ELF-1 (cell line): ENCODE measurements around the gene TTLL7.
A peak's percentile ranks its signal among the peaks of the same experiment; 100 is the strongest.

ENCODE experiments used
- DNase-seq: peaks from one replicate; pipeline ENCODE4 v3.0.0-alpha.2; 2016; ENCODE audit warnings: low read depth, low spot score

TTLL7 gene

GRCh38 chr1:83883979-83884378, 115.0 kb downstream of the TTLL7 start:
- no peak for DNase-seq

GRCh38 chr1:83882906-83883305, 116.0 kb downstream of the TTLL7 start:
- DNase-seq, result peak; percentile 15

- no peak for DNase-seq
These were observed 126.4 kb downstream of the TTLL7 start for GRCh38 chr1:83872515-83872914.

- no peak for DNase-seq
These were observed 133.9 kb downstream of the TTLL7 start for GRCh38 chr1:83864991-83865390.

- DNase-seq, result peak; percentile 91
These were observed 138.3 kb downstream of the TTLL7 start for GRCh38 chr1:83860490-83861221.

- DNase-seq, result no peak
These were observed 141.2 kb downstream of the TTLL7 start for GRCh38 chr1:83857716-83858115.

GRCh38 chr1:83857103-83857502, 141.8 kb downstream of the TTLL7 start:
- DNase-seq, result no peak

- no peak for DNase-seq
These were observed 142.6 kb downstream of the TTLL7 start for GRCh38 chr1:83856381-83856780.

- peak; percentile 6 for DNase-seq
These were observed 144.5 kb downstream of the TTLL7 start for GRCh38 chr1:83854456-83854855.

- no peak for DNase-seq
These were observed 148.1 kb downstream of the TTLL7 start for GRCh38 chr1:83850834-83851233.

- DNase-seq, result no peak
These were observed 149.5 kb downstream of the TTLL7 start for GRCh38 chr1:83849191-83850061.

GRCh38 chr1:83846138-83846537, 152.8 kb downstream of the TTLL7 start:
- no peak for DNase-seq

GRCh38 chr1:83845437-83846071, 153.4 kb downstream of the TTLL7 start:
- no peak for DNase-seq

- no peak for DNase-seq
These were observed 154.4 kb downstream of the TTLL7 start for GRCh38 chr1:83844546-83844945.

- DNase-seq, result no peak
These were observed 159.3 kb downstream of the TTLL7 start for GRCh38 chr1:83839566-83840173.

- DNase-seq, result no peak
These were observed 160.4 kb downstream of the TTLL7 start for GRCh38 chr1:83838573-83838972.

GRCh38 chr1:83836543-83836942, 162.4 kb downstream of the TTLL7 start:
- DNase-seq, result no peak

GRCh38 chr1:83834621-83835264, 164.2 kb downstream of the TTLL7 start:
- DNase-seq, result no peak

GRCh38 chr1:83832194-83832593, 166.7 kb downstream of the TTLL7 start:
- DNase-seq, result no peak

GRCh38 chr1:83829106-83829505, 169.8 kb downstream of the TTLL7 start:
- no peak for DNase-seq

- no peak for DNase-seq
These were observed 170.5 kb downstream of the TTLL7 start for GRCh38 chr1:83828456-83828855.
